Smooth muscle cell (in vitro differentiated cells): ENCODE measurements around the gene KIF13A. TPM values are rescaled to one million over a fixed set of nuclear protein-coding genes. Genes with fewer than 3 reads are reported as not detected.

Source experiments
- DNase-seq: peaks from one replicate; lab custom pipeline; 2025; ENCODE audit not compliant: unreplicated experiment; lab: John Stamatoyannopoulos, UW
- H2AFZ ChIP-seq: fragments of 200-600 bp; sonication (generic); 2 replicates; pipeline ENCODE4 v1.6.0; 2016; ENCODE audit warnings: antibody characterized with exemption, low read depth, mild to moderate bottlenecking
- H3F3A ChIP-seq: fragments of 200-600 bp; sonication (generic); 2 replicates; pipeline ENCODE4 v1.6.0; 2017; ENCODE audit warnings: antibody characterized with exemption, low read depth
- H3K27ac ChIP-seq: fragments of 200-600 bp; sonication (generic); 2 replicates; pipeline ENCODE4 v1.5.1; 2016; ENCODE audit warnings: low read depth, mild to moderate bottlenecking
- H3K27me3 ChIP-seq: fragments of 200-600 bp; sonication (generic); 2 replicates; pipeline ENCODE4 v1.6.1; 2016; ENCODE audit warnings: low read depth, mild to moderate bottlenecking
- H3K36me3 ChIP-seq: fragments of 200-600 bp; sonication (generic); 2 replicates; pipeline ENCODE4 v1.5.1; 2016; ENCODE audit warnings: low read depth
- H3K4me1 ChIP-seq: fragments of 200-600 bp; sonication (generic); 2 replicates; pipeline ENCODE4 v1.5.1; 2016; ENCODE audit warnings: low read depth
- H3K4me2 ChIP-seq: fragments of 200-600 bp; sonication (generic); 2 replicates; pipeline ENCODE4 v1.6.0; 2016; ENCODE audit warnings: mild to moderate bottlenecking
- H3K4me3 ChIP-seq: fragments of 200-600 bp; sonication (generic); 2 replicates; pipeline ENCODE4 v1.5.1; 2016; ENCODE audit warnings: mild to moderate bottlenecking
- H3K79me2 ChIP-seq: fragments of 200-600 bp; sonication (generic); 2 replicates; pipeline ENCODE4 v1.6.0; 2016; ENCODE audit warnings: low read depth, mild to moderate bottlenecking
- H3K9ac ChIP-seq: fragments of 200-600 bp; sonication (generic); 2 replicates; pipeline ENCODE4 v1.6.0; 2016; ENCODE audit warnings: low read depth
- H3K9me3 ChIP-seq: fragments of 200-600 bp; sonication (generic); replicated peaks from 2 replicates; pipeline ENCODE4 v1.5.1; 2016; ENCODE audit warnings: low read depth
- H4K20me1 ChIP-seq: fragments of 200-600 bp; sonication (generic); 2 replicates; pipeline ENCODE4 v1.6.0; 2016; ENCODE audit warnings: low read depth
- WGBS: methylation state at CpG from one replicate; pipeline ENCODE4 v1.1.7; 2016; ENCODE audit warnings: low lambda C conversion rate; 5-methylcytosine and 5-hydroxymethylcytosine counted together
- polyA plus RNA-seq: library from polyadenylated mRNA; unstranded; fragments of >200 nt; fragmentation: Nextera tagmentation; extraction: Ambion mirVana; gene quantifications from 2 replicates; pipeline ENCODE4 v1.2.1, GENCODE V29; 2016
- total RNA-seq: library from RNA; depleted of rRNA; stranded (reverse); fragments of >200 nt; gene quantifications from 2 replicates; pipeline ENCODE4 v1.2.3, GENCODE V29; 2014
- TF ChIP-seq, protein P1 (sequence below): fragments of 200-600 bp; sonication (generic); IDR thresholded peaks from 2 replicates; pipeline ENCODE4 v1.5.1; 2017; ENCODE audit warnings: borderline replicate concordance, mild to moderate bottlenecking, antibody characterized with exemption; ENCODE audit not compliant: insufficient read depth, poor library complexity, severe bottlenecking

Gene KIF13A
- total and polyA plus RNA-seq, 2 experiments from 2014 or later = 10.4 to 28.4 TPM

- Histone ChIP-seq H3K9ac (no peak overlapping the region), H3K36me3 (no peaks in the 10 kb centered on the region), H3K27ac (no peak overlapping the region), H3K4me1 (peaks cover 7% of the 10 kb centered on the region), H3K27me3 (no peaks in the 10 kb centered on the region), H3F3A (peaks cover 3% of the 10 kb centered on the region), H3K79me2 (no peaks in the 10 kb centered on the region), H2AFZ (no peak overlapping the region), H3K4me2 (no peak overlapping the region), H3K4me3 (no peak overlapping the region), H3K9me3 (no peaks in the 10 kb centered on the region), H4K20me1 (no peaks in the 10 kb centered on the region)
- DNase-seq = no peak
- TF ChIP-seq, protein P1, sequence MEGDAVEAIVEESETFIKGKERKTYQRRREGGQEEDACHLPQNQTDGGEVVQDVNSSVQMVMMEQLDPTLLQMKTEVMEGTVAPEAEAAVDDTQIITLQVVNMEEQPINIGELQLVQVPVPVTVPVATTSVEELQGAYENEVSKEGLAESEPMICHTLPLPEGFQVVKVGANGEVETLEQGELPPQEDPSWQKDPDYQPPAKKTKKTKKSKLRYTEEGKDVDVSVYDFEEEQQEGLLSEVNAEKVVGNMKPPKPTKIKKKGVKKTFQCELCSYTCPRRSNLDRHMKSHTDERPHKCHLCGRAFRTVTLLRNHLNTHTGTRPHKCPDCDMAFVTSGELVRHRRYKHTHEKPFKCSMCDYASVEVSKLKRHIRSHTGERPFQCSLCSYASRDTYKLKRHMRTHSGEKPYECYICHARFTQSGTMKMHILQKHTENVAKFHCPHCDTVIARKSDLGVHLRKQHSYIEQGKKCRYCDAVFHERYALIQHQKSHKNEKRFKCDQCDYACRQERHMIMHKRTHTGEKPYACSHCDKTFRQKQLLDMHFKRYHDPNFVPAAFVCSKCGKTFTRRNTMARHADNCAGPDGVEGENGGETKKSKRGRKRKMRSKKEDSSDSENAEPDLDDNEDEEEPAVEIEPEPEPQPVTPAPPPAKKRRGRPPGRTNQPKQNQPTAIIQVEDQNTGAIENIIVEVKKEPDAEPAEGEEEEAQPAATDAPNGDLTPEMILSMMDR = no peak
- WGBS = 97% methylated on average over 3 of the region's 3 CpGs
Observed at GRCh38 chr6:17856306-17856705, 131.1 kb downstream of the KIF13A start.

GRCh38 chr6:17855381-17855780 lies 132.1 kb downstream of the KIF13A start:
- H3F3A ChIP-seq = peaks cover 3% of the 10 kb centered on the region
- H3K9me3 ChIP-seq = no peaks in the 10 kb centered on the region
- peaks cover 7% of the 10 kb centered on the region for H3K4me1 ChIP-seq
- no peak overlapping the region for H2AFZ ChIP-seq
- no peak overlapping the region for H3K27ac ChIP-seq
- no peaks in the 10 kb centered on the region for H3K36me3 ChIP-seq
- H3K9ac ChIP-seq = no peak overlapping the region
- H3K4me3 ChIP-seq = no peak overlapping the region
- H3K79me2 ChIP-seq = no peaks in the 10 kb centered on the region
- no peak overlapping the region for H3K4me2 ChIP-seq
- DNase-seq = no peak
- 85% methylated on average over 2 of the region's 2 CpGs for WGBS
- TF ChIP-seq, protein P1 = no peak
- H3K27me3 ChIP-seq = no peaks in the 10 kb centered on the region
- no peaks in the 10 kb centered on the region for H4K20me1 ChIP-seq

DNA sequence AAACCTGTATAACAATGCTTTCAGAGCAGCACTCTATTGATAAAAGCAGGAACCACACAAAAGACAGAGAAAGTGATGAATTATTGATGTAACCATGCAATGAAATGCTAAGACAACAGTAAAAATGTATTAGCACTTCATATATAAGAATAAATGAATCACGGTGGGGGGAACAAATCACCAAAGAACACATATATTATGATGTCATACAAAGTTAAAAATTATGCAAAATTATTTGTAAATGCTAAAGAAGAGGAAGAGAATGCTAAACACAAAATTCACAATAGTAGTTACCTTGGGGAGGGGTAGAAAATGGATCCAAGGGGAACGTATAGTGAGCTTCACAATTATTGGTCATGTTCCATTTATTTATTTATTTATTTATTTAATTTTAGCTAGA lies 133.9 kb downstream of the KIF13A start:
- no peaks in the 10 kb centered on the region for H3K36me3 ChIP-seq
- H2AFZ ChIP-seq = no peak overlapping the region
- no peak overlapping the region for H3K27ac ChIP-seq
- no peak overlapping the region for H3K4me2 ChIP-seq
- H3K4me3 ChIP-seq = no peak overlapping the region
- H3K79me2 ChIP-seq = no peaks in the 10 kb centered on the region
- peaks cover 3% of the 10 kb centered on the region for H3F3A ChIP-seq
- peaks cover 7% of the 10 kb centered on the region for H3K4me1 ChIP-seq
- no peak overlapping the region for H3K9ac ChIP-seq
- H3K27me3 ChIP-seq = no peaks in the 10 kb centered on the region
- DNase-seq = no peak
- no peaks in the 10 kb centered on the region for H3K9me3 ChIP-seq
- TF ChIP-seq, protein P1 = no peak
- H4K20me1 ChIP-seq = no peaks in the 10 kb centered on the region
- 99% methylated on average over 2 of the region's 2 CpGs for WGBS

DNA sequence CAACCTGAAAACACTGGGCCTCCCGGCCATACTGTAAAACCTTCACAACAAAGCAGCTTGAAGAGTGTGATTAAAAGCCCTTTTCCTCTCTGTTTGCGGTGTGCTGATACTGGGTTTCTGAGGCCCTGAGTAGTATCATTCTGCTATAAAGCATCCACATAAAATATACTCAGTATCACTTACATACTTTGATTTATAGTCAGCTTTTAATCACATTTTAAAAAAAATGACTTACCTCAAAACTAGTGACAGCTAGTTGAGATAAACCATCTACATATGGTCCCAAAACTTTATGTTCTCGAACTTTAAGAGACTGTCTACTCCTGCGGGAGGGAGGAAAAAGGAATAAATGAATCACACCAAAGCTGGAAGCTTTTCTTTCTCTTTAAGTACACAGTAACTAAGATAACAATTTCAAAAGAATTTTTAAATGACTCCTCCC lies 135.7 kb downstream of the KIF13A start:
- H3K4me1 ChIP-seq = peaks cover 7% of the 10 kb centered on the region
- H3F3A ChIP-seq = peaks cover 3% of the 10 kb centered on the region
- no peaks in the 10 kb centered on the region for H3K79me2 ChIP-seq
- H3K4me3 ChIP-seq = no peak overlapping the region
- peak overlapping the region; percentile 83 for H3K27ac ChIP-seq
- 5% methylated on average over 4 of the region's 4 CpGs for WGBS
- TF ChIP-seq, protein P1 = no peak
- DNase-seq = no peak
- no peaks in the 10 kb centered on the region for H3K9me3 ChIP-seq
- H3K36me3 ChIP-seq = no peaks in the 10 kb centered on the region
- H4K20me1 ChIP-seq = no peaks in the 10 kb centered on the region
- H3K27me3 ChIP-seq = no peaks in the 10 kb centered on the region
- no peak overlapping the region for H2AFZ ChIP-seq
- peak overlapping the region; percentile 54 for H3K4me2 ChIP-seq
- peak overlapping the region; percentile 34 for H3K9ac ChIP-seq
